ENCODE data around the gene TNXB.

GRCh38 chr6:32073101-32073500, 36.0 kb downstream of the TNXB start:
- TF ChIP-seq CTCF (conservative IDR thresholded peaks at IDR 0.05) (no peak), ZFX (IDR thresholded peaks at IDR 0.05) (no peak)

Measured in C4-2B (cell line).